ENCODE results near the gene TCF12.

The TCF12 gene

GRCh38 chr15:57195326-57195725 is 276.9 kb downstream of the TCF12 start:
- in situ Hi-C loops (cut with MboI; ENCODE audit: low sequenced_read_pairs, unreplicated experiment) = no loop called here
- no peak for DNase-seq (ENCODE audit: low spot score)
- TF ChIP-seq CTCF (IDR thresholded peaks at IDR 0.05; ENCODE audit: borderline replicate concordance, control extremely low read depth, extremely low read depth, insufficient read depth, missing control alignments) = no peak

- no peak for DNase-seq (ENCODE audit: low spot score)
- in situ Hi-C loops (cut with MboI; ENCODE audit: low sequenced_read_pairs, unreplicated experiment) = no loop called here
- no peak for TF ChIP-seq CTCF (IDR thresholded peaks at IDR 0.05; ENCODE audit: borderline replicate concordance, control extremely low read depth, extremely low read depth, insufficient read depth, missing control alignments)
Observed at GRCh38 chr15:57196865-57197264, 278.4 kb downstream of the TCF12 start.

DNA sequence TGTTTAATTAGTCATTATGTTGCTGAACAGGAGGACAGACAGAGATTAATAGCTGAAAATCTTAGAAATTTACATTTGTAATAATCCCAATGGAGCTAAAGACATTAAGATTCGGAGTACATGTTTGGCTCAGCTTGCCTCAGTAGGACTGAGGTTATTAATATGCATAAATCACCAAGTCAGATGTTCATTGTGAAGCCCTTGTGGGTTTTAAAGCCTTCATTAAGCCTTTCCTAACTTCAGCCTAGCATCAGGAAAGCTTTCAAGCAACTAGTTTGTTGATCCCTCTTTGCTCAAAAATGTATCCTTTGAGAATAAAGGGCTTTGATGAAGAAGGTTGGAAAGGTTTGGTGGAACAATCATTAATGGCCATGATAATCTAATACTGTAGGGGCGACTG is 279.7 kb downstream of the TCF12 start:
- TF ChIP-seq CTCF (IDR thresholded peaks at IDR 0.05; ENCODE audit: borderline replicate concordance, control extremely low read depth, extremely low read depth, insufficient read depth, missing control alignments) = no peak
- in situ Hi-C loops (cut with MboI; ENCODE audit: low sequenced_read_pairs, unreplicated experiment) = no loop called here
- no peak for DNase-seq (ENCODE audit: low spot score)

DNA sequence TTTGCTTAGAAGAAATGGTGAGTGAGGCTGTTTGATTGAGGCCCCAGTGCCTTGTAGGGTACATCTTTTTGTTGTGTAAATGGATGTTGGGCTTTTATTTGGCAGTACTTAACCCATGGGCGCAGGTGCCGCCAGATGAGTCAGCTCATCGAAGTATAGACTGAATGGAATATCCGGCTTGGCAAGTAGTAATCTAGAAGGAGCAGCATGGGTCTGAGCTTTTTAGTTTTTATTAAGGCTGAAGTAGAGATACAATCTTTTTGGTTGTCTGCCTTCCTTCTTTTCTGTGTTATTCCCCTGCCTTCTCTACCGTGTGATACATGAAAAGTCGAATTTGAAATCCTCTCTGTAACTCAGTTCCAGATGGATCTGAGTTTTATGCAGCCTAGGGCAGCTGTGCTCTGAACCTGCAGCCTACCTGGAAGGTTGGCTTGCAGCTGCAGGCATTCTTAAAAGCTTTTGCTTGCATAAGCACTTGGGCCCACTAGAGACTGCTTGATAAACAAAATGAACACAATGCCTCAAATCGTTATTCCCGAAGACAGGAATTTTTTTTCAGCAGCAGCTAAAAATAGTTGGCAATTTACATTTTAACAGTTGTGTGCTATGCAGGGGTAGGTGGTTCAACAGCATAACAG is 280.3 kb downstream of the TCF12 start:
- no peak for DNase-seq (ENCODE audit: low spot score)
- no peak for TF ChIP-seq CTCF (IDR thresholded peaks at IDR 0.05; ENCODE audit: borderline replicate concordance, control extremely low read depth, extremely low read depth, insufficient read depth, missing control alignments)
- in situ Hi-C loops (cut with MboI; ENCODE audit: low sequenced_read_pairs, unreplicated experiment) = no loop called here

DNA sequence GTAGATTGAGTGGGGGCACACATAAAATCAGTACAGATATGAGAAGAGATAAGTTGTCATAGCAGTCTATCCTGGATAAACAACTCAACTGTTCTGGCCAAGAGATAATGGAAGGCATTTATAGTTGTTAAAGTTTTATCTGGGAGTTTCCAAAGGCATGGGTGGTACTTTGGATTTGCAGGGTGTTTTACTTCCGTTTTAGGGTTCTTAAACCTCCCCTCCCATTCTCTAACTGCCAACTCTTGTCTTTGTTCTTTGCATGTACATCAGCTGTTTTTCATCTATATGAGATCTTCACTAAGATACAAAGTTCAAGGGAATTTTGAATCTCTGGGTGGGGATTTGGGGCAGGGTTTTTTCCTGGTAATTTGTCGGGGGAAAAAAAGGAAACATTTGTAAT is 283.1 kb downstream of the TCF12 start:
- in situ Hi-C loops (cut with MboI; ENCODE audit: low sequenced_read_pairs, unreplicated experiment) = no loop called here
- DNase-seq (ENCODE audit: low spot score) = no peak
- TF ChIP-seq CTCF (IDR thresholded peaks at IDR 0.05; ENCODE audit: borderline replicate concordance, control extremely low read depth, extremely low read depth, insufficient read depth, missing control alignments) = no peak

DNA sequence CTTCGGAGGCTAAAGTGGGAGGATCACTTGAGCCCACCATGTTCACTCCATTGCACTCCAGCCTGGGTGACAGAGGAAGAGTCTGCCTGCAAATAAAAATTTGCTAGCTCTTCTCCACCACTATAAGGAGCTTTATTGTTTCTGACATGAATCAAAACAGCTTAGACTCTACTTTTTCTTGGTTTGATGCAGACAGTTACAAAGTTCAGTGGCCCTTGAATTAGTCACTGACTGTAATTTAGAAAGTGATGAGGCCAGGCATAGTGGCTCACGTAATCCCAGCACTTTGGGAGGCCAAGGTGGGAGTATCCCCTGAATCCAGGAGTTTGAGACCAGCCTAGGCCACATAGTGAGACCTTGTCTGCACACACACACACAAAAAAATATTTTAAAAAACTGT is 285.5 kb downstream of the TCF12 start:
- in situ Hi-C loops (cut with MboI; ENCODE audit: low sequenced_read_pairs, unreplicated experiment) = no loop called here
- no peak for TF ChIP-seq CTCF (IDR thresholded peaks at IDR 0.05; ENCODE audit: borderline replicate concordance, control extremely low read depth, extremely low read depth, insufficient read depth, missing control alignments)
- DNase-seq (ENCODE audit: low spot score) = no peak
